Activated naive CD4-positive, alpha-beta T cell treated with anti-CD3 and anti-CD28 coated beads, Interleukin-2, amount 50 U/mL, for 24 hours (primary cell): Measurements from ENCODE around the gene ABHD6.
"Not testable (repeated sequence)": the region's sequence is repeated elsewhere in the genome, so short reads cannot be mapped to it uniquely, and the experiment has no call there.

ENCODE experiments used
- H3K27ac Mint-ChIP-seq: one replicate; pipeline ENCODE4 v1.8.0; 2021; ENCODE audit warnings: mild to moderate bottlenecking, mixed read lengths
- H3K27me3 Mint-ChIP-seq: one replicate; pipeline ENCODE4 v1.8.0; 2021; ENCODE audit warnings: mixed read lengths
- H3K36me3 Mint-ChIP-seq: one replicate; pipeline ENCODE4 v1.8.0; 2021; ENCODE audit warnings: mixed read lengths
- H3K4me1 Mint-ChIP-seq: one replicate; pipeline ENCODE4 v1.8.0; 2021; ENCODE audit warnings: mixed read lengths
- H3K4me3 Mint-ChIP-seq: one replicate; pipeline ENCODE4 v1.8.0; 2021; ENCODE audit warnings: mild to moderate bottlenecking, mixed read lengths
- H3K9me3 Mint-ChIP-seq: one replicate; pipeline ENCODE4 v1.8.0; 2021; ENCODE audit warnings: mixed read lengths

ABHD6 gene

DNA sequence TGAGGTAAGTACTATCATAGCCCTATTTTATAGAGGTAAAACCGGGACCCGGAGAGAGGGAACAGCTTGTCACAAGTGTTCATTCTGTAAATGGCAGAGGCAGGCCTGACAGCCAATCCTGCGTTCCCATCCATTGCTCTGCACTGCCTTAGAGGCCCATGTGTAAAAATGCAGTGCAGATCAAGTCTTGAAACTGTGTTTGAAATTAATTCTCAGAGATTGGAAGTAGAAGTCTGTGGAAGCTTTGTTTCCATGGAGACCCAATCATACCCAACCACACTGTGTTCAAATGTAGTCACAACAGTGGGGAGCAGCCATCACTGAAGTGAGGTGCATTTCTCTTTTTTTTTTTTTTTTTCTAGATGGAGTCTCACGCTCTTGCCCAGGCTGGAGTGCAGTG is 13.7 kb upstream of the ABHD6 start:
- no peaks in the 10 kb centered on the region for H3K4me1 Mint-ChIP-seq
- H3K4me3 Mint-ChIP-seq, result no peak overlapping the region
- H3K36me3 Mint-ChIP-seq, result no peaks in the 10 kb centered on the region

DNA sequence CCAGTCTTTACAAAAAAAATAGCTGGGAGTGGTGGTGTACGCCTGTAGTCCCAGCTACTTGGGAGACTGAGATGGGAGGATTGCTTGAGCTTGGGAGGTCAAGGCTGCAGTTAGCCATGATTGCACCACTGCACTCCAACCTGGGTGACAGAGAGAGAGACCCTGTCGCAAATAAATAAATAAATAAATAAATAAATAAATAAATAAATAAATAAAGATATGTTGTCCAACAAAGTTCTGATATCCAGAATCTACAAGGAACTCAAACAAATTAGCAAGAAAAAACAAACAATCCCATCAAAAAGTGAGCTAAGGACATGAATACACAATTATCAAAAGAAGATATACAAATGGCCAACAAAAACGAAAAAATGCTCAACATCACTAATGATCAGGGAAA is 9.7 kb upstream of the ABHD6 start:
- H3K4me1 Mint-ChIP-seq, H3K36me3 Mint-ChIP-seq, H3K9me3 Mint-ChIP-seq, H3K27ac Mint-ChIP-seq, H3K4me3 Mint-ChIP-seq: not testable (repeated sequence)
- peaks cover 12% of the 10 kb centered on the region for H3K27me3 Mint-ChIP-seq

More for the DNA sequence above, 13.7 kb upstream of the ABHD6 start:
- H3K27ac Mint-ChIP-seq, result no peak overlapping the region
- H3K9me3 Mint-ChIP-seq, result no peaks in the 10 kb centered on the region
- H3K27me3 Mint-ChIP-seq, result no peaks in the 10 kb centered on the region

DNA sequence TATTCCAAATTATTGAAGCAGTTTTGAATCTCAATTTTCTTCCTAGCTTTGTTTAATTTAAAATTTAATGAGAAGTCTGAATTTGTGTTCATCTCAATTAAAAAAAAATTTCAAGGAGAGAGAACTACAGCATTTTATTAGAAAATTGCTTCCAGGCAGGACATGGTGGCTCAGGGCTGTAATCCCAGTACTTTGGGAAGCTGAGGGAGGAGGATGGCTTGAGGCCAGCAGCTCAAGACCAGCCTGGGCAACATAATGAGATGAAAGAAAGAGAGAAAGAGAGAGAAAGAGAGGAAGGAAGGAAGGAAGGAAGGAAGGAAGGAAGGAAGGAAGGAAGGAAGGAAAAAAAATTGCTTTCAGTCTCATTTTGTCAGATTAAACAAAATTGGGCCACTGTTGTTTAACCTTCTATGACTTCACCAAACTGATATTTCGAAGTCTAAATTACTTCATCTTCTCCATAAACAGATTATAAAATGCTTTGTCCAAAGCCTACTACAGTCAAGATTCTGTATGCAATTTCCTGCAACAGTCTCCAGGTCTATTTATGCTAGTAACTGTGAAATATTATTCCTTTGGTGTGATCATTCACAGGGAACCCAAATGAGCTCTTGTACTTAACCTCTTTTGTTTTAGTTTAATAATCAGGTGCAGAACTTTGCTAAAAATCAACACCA is 6.6 kb upstream of the ABHD6 start:
- no peaks in the 10 kb centered on the region for H3K4me1 Mint-ChIP-seq
- peaks cover 12% of the 10 kb centered on the region for H3K27me3 Mint-ChIP-seq
- H3K9me3 Mint-ChIP-seq, result no peaks in the 10 kb centered on the region
- H3K4me3 Mint-ChIP-seq, result no peak overlapping the region
- H3K36me3 Mint-ChIP-seq, result no peaks in the 10 kb centered on the region
- peak overlapping the region; percentile 82 for H3K27ac Mint-ChIP-seq

DNA sequence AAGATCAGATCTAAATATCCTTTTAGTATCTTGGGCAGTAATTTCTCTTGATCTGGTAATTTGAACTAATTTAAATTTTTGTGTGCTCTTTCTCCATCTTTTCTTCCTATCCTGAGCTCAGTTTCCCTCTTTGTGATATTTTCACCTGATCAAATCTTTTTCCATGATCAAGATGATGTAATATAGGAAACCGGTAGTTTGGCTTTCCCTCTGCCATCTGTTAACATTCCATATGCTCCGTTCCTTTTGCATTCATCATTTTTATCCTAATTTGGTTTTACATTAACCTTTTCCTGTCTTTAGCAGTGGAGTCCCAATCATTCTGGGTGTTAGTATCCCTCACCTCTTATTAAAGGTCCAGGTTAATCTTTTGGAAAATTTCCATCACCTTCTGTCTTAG is 5.9 kb upstream of the ABHD6 start:
- Mint-ChIP-seq H3K36me3 (no peaks in the 10 kb centered on the region), H3K9me3 (no peaks in the 10 kb centered on the region), H3K4me1 (peaks cover 3% of the 10 kb centered on the region), H3K27ac (peak overlapping the region; percentile 41), H3K4me3 (no peak overlapping the region), H3K27me3 (peaks cover 12% of the 10 kb centered on the region)

DNA sequence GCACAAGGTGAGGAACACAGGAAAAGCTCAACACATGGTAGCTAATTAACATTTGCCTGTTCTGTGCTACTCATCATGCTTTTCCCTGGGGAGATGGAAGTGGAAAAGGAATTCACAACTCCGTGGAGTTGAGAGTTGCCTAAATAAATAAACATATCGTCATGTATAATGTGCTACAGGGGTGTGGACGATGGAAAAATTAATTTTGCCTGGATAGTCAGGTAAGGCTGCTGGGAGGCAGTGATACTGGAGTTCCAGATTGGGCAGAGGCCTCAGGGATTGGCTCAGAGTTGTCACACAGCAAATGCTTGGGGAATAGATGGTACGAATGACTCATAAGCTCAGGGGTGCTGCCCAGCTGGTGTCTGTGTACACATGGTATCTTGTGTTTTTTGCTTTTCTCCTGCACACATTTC is 3.1 kb upstream of the ABHD6 start:
- Mint-ChIP-seq H3K4me1 (peaks cover 9% of the 10 kb centered on the region), H3K27ac (no peak overlapping the region), H3K36me3 (no peaks in the 10 kb centered on the region), H3K9me3 (no peaks in the 10 kb centered on the region), H3K4me3 (no peak overlapping the region), H3K27me3 (peaks cover 12% of the 10 kb centered on the region)

DNA sequence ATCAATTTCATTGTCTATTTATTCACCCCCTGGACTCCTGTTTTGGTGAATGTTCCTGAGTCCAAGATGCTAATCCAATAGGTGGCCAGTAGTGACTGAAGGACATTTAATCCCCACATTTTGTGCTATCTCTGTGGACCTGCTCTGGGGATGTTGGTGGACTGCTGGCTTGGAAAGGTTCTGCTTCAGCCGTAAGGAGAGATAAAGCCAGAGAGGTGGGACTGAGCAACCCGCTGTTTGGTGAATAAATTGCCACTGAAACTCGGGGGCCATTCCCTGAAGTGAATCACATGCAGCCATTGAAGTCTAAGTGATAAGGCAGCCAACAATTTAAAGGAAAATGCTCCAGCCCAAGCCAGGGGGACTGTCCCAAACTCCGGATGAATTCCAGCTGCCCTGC is 1.6 kb upstream of the ABHD6 start:
- Mint-ChIP-seq H3K4me3 (no peak overlapping the region), H3K4me1 (peaks cover 9% of the 10 kb centered on the region), H3K27me3 (peaks cover 9% of the 10 kb centered on the region), H3K9me3 (no peaks in the 10 kb centered on the region), H3K27ac (no peak overlapping the region), H3K36me3 (no peaks in the 10 kb centered on the region)

DNA sequence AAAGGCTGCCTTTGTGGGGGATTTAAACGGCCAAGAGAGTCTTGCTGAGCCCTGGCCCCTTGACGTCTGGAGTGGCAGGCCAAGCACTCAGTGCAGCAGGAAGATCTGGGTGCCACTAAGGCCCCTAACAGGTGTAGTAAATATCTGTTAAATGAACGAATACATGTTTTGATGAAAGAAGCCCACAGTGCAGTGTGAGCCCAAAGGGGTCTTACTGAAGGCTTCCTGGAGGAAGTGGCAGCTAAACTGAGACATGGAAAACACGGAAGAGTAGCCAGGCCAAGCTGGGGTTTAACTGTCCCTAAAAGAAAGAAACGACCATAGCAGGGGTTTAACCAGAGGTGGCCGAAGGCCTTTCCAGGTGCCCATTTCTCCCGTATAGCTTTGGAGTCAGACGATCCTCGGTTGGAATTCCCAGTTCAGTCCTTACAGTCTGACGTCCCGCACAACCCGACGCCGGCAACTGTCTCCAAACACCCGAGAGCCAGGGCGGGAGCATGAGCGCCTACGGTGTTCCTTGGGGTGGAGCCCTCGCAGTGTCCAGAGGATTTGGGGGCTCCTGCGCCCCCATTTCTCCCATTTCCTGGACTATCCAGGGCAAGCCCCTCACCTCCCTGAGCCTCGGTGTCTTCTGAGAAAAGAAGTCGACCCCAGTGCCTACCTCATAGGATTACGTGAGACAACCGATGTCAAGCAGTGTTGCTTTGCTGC is 910 bp upstream of the ABHD6 start:
- peaks cover 4% of the 10 kb centered on the region for H3K27me3 Mint-ChIP-seq
- H3K27ac Mint-ChIP-seq, result peak overlapping the region; percentile 32
- no peaks in the 10 kb centered on the region for H3K9me3 Mint-ChIP-seq
- H3K36me3 Mint-ChIP-seq, result no peaks in the 10 kb centered on the region
- peaks cover 9% of the 10 kb centered on the region for H3K4me1 Mint-ChIP-seq
- peak overlapping the region; percentile 88 for H3K4me3 Mint-ChIP-seq

- Mint-ChIP-seq H3K4me3 (peak overlapping the region; percentile 88), H3K36me3 (no peaks in the 10 kb centered on the region), H3K27ac (no peak overlapping the region), H3K9me3 (no peaks in the 10 kb centered on the region), H3K4me1 (peaks cover 9% of the 10 kb centered on the region), H3K27me3 (no peaks in the 10 kb centered on the region)
Observed at GRCh38 chr3:58237941-58238681, 519 bp downstream of the ABHD6 start.

- no peak overlapping the region for H3K27ac Mint-ChIP-seq
Observed at GRCh38 chr3:58238830-58239229, 1.2 kb downstream of the ABHD6 start.

DNA sequence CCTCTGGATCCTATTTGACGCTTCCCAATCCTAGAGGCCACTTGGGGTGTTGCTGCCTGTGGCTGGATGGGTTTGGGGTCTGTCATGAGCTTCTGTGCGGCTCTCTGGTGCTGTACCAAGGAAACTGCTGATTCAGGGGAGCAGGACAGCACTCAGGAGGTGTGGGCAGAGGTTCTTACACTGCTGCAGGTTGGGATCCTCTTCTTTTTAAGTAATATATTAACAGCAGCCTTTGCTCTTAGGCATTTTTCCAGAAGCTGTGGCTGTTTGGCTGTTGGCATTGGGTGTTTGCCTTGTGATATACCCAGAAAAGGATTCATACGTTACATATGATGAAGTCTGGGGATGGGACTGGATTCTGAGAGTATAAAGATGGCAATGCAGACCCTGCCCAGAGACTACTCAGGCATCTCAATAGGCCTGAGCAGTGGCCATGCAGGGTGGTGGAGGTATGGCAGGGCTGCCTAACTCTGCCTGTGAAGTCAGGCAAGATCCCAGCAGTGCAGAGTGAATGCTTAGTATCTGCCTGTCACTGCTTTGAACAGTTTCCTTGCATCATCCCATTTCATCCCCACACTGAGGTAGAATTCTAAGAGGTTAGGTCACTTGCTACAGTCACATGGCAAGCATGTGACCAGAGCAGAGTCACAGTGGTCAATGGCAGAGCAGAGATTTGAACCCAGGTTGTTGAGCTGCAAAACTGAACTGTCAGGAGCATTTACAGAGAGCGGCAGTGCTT is 3.9 kb downstream of the ABHD6 start:
- Mint-ChIP-seq H3K4me1 (peaks cover 7% of the 10 kb centered on the region), H3K4me3 (no peak overlapping the region), H3K9me3 (no peaks in the 10 kb centered on the region), H3K27me3 (no peaks in the 10 kb centered on the region), H3K36me3 (no peaks in the 10 kb centered on the region), H3K27ac (no peak overlapping the region)

More at GRCh38 chr3:58238830-58239229, 1.2 kb downstream of the ABHD6 start:
- H3K9me3 Mint-ChIP-seq, result no peaks in the 10 kb centered on the region
- H3K4me3 Mint-ChIP-seq, result peak overlapping the region; percentile 88
- H3K36me3 Mint-ChIP-seq, result no peaks in the 10 kb centered on the region
- peaks cover 9% of the 10 kb centered on the region for H3K4me1 Mint-ChIP-seq
- no peaks in the 10 kb centered on the region for H3K27me3 Mint-ChIP-seq

- Mint-ChIP-seq H3K36me3 (no peaks in the 10 kb centered on the region), H3K9me3 (no peaks in the 10 kb centered on the region), H3K4me1 (peaks cover 5% of the 10 kb centered on the region), H3K27me3 (no peaks in the 10 kb centered on the region), H3K27ac (no peak overlapping the region), H3K4me3 (no peak overlapping the region)
Observed at GRCh38 chr3:58242340-58242739, 4.7 kb downstream of the ABHD6 start.

- H3K27me3 Mint-ChIP-seq, H3K36me3 Mint-ChIP-seq, H3K9me3 Mint-ChIP-seq, H3K27ac Mint-ChIP-seq, H3K4me3 Mint-ChIP-seq, H3K4me1 Mint-ChIP-seq: not testable (repeated sequence)
Observed at GRCh38 chr3:58242860-58243259, 5.3 kb downstream of the ABHD6 start.

DNA sequence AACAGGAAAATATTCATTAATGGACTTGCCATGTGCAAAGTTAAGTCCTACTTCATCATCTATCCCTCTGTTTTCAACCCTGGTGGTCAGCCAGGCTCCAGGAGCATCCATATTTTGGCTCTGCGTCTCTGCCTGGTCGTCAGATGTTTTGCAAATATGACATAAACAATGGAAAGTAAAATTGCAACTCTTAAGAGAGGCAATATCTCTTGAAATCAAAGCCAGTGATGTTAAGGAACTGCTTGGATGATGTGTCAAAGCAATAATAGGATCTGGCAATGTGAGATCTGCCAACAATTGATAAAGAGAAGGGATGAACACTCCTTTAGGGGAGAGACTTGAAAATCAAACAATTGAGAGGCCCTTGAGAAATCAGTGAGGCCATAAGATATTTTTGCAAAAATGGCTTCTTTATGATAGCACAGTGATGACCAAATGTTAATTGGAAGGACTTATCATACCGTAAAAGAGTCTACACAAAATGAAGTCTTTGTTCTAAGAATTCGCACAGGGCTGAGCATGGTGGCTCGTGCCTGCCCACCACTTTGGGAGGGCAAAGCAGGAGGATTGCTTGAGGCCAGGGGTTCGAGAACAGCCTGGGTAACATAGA is 6.5 kb downstream of the ABHD6 start:
- H3K9me3 Mint-ChIP-seq, result no peaks in the 10 kb centered on the region
- H3K4me1 Mint-ChIP-seq, result no peaks in the 10 kb centered on the region
- no peaks in the 10 kb centered on the region for H3K27me3 Mint-ChIP-seq
- H3K36me3 Mint-ChIP-seq, result no peaks in the 10 kb centered on the region
- H3K4me3 Mint-ChIP-seq, result no peak overlapping the region
- no peak overlapping the region for H3K27ac Mint-ChIP-seq

DNA sequence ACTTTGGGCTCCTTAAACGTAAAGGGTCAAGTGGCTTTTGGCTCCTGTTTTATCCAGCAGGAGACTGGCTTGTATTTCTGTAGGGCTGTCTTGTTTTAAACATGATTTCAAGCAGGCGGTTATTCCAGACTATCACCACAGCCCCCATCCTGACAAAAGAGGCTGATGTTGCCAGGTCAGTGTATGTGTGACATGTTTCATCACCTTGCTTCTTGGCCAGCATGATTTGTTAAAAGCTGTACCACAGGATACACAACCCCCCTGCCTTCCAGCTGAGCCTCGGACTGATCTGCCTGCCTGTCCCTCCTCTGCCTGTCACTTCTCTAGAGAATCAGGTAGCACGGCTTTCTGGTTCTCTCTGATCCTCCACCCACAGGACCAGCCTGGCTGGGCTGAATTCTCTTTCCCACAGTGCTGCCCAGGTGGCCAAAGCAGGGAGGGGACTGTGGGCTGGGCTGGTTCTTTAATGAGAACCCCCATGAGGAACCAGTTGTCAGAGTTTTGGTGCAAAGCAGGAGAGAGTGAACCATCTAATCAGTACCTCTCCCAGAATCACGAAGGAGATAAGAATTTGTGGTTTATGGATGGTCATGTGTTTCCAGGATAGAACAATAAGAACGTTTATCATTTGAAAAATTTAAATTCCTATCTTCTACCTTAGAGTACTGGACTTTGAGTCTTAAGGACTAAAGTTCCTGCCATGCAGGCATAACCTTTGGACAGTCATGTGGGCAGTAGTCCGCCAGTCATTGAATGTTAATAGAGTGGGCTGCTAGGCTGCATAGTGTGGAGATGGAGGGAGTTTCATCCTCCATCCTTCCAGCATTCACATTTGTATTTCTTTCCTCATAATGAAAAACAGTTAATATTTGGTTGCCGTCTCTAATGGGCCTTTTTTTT is 8.8 kb downstream of the ABHD6 start:
- Mint-ChIP-seq H3K36me3 (no peaks in the 10 kb centered on the region), H3K27me3 (no peaks in the 10 kb centered on the region), H3K9me3 (no peaks in the 10 kb centered on the region)

More for the DNA sequence above, 8.8 kb downstream of the ABHD6 start:
- no peaks in the 10 kb centered on the region for H3K4me1 Mint-ChIP-seq
- H3K4me3 Mint-ChIP-seq, result no peak overlapping the region
- no peak overlapping the region for H3K27ac Mint-ChIP-seq
